Fibroblast of skin of right biceps (primary cell): ENCODE data around the gene CRY2.
A peak's percentile ranks its signal among the peaks of the same experiment; 100 is the strongest.
"Not testable (repeated sequence)": the region's sequence is repeated elsewhere in the genome, so short reads cannot be mapped to it uniquely, and the experiment has no call there.

ENCODE experiments used
- DNase-seq: peaks from one replicate; pipeline ENCODE4 v3.0.0-alpha.2; 2013

Gene CRY2

GRCh38 chr11:45900916-45901617, 53.8 kb downstream of the CRY2 start:
- no peak for DNase-seq

- DNase-seq: no peak
These were observed 54.4 kb downstream of the CRY2 start for GRCh38 chr11:45901626-45902025.

- DNase-seq: no peak
These were observed 55.4 kb downstream of the CRY2 start for GRCh38 chr11:45902452-45903380.

- DNase-seq: no peak
These were observed 57.1 kb downstream of the CRY2 start for GRCh38 chr11:45904309-45904915.

DNA sequence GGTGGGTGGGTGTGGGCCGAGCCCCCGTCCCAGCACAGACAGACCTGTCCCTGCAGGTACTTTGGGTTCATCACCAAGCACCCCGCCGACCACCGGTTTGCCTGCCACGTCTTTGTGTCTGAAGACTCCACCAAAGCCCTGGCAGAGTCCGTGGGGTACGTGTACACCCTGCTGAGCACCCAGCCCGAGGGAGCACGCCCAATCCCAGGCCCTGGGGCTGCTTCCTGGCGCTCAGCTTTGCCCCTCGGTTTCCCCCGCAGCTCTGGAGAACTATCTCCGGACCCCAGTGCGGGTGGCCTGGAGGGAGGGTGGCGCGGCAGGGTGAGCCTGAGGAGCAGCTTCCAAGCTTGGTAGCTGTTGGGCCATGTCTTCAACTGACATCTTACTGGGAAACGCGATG, 57.8 kb downstream of the CRY2 start:
- DNase-seq: no peak

GRCh38 chr11:45905576-45905975, 58.3 kb downstream of the CRY2 start:
- not testable (repeated sequence) for DNase-seq

DNA sequence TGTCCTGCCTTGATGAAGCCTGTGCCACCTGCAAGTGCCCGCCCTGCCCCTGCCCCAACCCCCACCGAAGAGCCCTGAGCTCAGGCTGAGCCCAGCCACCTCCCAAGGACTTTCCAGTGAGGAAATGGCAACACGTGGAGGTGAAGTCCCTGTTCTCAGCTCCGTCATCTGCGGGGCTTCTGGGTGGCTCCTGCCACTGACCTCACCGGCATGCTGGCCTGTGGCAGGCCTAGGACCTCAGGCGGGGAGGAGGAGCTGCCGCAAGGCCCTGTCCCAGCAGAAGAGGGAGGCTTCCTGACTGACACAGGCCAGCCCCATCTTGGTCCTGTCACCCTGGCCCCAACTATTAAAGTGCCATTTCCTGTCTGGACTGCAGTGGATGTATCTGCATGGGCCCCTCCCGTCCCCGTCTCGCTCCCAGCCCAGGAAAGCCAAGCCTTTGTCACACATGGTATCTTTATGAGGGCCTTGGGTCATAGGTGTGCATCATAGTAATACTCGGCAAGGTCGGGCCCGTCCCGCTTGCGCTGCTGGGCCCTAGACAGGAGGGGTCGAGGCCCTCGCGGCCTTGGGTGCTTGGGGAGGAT, 58.9 kb downstream of the CRY2 start:
- DNase-seq: no peak

DNA sequence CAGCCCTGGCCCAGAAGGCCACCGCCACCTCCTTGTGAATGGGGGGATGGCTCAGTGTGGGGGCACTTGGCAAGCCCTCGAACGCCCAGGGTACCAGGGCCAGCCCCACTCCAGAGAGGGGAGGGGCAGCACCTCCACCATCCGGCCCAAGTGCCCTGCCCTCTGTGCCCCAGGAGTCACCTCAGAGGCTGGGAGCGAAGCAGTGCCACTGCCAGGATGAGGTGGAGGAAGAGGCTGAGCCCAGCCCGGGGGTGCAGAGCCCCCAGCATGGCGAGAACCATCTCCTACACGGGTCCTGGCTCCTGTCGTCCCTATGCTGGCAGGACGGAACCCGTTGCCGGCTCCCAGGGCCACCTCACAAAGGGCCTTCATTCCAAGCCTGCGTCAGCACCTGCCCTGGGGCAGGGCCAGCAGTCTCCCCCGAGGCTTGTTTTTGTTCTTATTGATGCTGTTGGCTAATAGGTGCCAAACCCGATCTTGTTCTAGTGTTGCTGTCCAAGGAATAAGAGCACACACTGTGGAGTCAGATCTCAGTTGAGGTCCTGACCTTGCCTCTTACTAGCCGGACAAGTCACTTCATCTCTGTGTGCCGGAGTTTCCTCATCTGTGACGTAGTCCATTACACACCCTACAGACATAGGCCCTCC, 59.8 kb downstream of the CRY2 start, which contains the start of gene FREY1:
Gene FREY1, minus strand, starts transcription at position 307 of the 647 bp plus-strand sequence. Its CDS starts 26 bp downstream, at position 281.
- DNase-seq: no peak

GRCh38 chr11:45907911-45908370, 60.7 kb downstream of the CRY2 start:
- no peak for DNase-seq

DNA sequence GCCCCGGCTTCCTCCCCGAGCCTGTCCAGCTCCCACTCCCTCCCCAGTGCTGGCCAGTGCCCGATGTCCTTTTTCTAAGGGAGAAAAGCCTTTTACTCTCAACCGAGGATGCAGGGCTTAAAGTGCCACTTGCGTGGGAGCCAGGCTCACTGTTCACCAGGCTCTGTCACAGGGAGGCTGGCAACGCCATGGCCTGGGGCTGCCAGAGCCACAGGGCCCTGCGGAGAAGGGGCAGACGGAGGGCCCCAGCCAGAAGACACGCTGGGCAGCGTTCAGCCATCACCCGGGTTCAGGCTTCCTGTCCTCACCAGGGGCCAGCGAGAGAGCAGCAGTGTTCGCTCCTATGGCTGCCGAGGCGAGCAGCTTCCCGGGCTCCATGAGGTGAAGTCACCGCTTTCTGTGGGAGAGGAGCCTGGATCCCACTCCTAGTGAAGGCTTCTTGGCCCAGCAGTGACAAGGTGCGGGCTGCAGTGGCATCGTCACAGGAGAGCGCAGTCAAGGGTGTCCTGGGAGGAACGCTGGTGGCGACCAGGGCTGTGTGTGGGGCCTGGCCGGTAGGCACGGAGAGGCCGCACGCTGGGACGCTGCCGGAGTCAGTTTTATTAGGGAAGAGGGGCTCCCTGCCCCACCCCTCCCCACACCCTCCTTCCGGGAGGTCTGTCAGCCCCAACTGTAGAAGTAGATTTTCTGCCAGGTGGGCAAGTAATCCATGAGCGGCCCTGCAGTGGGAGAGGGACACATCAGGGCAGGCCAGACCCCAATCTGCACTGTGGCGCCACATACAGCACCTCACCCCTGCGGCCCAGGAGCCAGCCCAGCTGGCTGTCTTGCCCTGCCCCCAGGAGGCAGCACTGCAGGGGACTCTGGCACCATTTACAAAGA, 62.6 kb downstream of the CRY2 start:
- DNase-seq: no peak

DNA sequence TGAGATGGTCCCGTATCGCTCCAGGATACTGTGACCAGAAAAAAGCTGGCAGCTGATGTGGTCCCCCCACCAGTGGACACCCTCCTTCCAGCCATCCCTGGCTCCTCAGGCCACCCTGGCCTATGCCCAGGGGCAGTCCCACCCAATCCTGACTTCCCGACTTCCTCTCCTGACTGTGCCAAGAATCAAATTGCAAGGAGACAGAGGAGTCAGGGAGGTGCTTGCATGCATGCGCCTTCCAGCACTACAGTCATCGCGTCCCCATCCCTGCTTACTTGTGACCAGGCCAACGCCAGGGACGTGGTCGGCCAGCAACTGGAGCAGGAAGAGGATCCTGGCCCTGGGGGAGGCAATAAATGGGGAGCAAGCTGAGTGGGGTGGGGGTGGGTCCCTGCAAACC, 63.3 kb downstream of the CRY2 start:
- no peak for DNase-seq

DNA sequence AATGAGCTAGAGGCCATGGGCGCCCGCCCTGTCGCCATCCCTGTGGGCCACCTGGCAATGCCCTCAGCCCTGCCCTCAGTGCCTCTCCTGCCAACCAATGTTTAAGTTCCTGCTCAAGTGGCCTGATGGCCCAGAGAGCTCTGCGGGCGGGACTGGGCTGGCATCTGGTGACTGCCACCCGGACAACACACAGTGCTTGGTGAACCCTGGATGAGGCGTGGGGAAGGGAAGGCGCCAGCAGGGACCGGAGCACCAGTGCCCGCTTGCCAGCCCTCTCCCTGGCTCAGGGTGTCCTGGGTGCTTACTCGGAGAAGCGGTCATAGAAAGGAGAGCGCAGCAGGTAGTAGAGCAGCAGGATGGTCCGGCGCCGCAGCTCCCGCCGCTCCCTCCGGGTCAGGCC, 66.2 kb downstream of the CRY2 start:
- DNase-seq: no peak

- no peak for DNase-seq
These were observed 66.8 kb downstream of the CRY2 start for GRCh38 chr11:45913942-45914635.

DNA sequence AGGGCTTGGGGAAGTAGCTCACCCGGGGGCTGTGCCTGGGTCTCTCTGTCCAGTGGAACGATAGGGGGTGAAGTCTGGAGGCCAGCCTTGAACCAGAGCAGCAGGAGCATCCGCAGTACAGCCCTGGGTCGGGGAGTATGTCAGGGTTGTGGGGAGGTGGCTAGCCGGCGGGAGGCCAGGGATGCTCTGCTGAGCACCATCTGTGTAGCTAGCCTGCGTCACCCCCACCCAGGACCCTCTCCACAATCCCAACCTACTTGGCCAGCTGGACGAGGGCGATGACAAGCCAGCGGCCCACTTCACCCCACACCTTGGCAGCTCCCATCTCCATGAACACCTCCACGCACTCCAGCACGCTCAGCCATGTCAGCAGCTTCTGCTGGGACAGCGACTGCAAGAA, 68.2 kb downstream of the CRY2 start:
- DNase-seq: no peak

DNA sequence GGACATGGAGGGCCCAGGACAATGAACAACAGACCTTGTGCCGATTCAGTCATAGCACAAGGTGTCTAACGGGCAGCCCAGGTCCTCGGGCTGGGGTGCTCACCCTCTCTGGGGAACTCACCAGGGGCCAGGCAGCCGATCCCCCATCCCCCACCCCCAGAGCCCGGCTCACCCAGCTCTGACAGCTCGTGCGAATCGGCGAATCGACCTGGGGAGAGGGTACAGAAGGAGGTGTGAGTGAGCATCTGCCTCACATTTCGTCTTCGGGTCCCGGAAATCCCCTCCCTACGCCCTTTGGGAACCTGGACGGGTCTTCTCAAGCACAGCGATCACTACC, 70.0 kb downstream of the CRY2 start:
- no peak for DNase-seq

GRCh38 chr11:45917623-45918330, 70.5 kb downstream of the CRY2 start, which contains the start of gene PEX16:
Gene PEX16 (minus strand): TSS chr11:45917877. CDS start chr11:45917811, 66 bp downstream.
- DNase-seq: peak; percentile 99

DNA sequence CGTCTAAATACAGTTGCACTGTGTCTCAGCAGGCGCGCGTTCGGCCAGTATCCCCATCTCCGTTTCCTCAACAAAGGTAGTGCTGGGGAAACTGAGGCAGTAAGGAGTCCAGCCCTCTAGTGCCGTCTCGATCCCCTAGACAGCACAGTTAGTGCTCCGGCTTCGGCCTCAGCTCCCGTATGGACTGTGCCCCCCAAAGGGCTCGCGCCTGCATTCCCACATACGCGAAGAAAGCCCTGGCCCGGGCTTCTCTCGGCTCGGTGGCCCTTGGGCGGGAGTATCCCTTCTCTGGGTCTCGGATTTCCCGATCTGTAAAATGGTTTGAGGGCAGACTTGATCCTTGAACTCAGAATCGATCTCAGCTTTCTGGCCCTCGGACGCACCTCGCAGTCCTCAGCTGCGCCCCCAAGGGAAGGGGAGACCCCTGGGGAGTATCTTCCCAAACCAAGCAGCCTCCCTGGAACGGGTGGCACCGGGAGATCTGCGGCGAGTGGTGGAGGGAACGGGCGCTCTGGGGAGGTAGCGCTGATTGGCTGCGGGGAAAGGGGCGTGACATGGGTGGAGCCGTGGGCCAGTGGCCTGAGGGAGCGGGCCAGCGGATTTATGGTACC, 71.2 kb downstream of the CRY2 start:
- peak; percentile 67 for DNase-seq

DNA sequence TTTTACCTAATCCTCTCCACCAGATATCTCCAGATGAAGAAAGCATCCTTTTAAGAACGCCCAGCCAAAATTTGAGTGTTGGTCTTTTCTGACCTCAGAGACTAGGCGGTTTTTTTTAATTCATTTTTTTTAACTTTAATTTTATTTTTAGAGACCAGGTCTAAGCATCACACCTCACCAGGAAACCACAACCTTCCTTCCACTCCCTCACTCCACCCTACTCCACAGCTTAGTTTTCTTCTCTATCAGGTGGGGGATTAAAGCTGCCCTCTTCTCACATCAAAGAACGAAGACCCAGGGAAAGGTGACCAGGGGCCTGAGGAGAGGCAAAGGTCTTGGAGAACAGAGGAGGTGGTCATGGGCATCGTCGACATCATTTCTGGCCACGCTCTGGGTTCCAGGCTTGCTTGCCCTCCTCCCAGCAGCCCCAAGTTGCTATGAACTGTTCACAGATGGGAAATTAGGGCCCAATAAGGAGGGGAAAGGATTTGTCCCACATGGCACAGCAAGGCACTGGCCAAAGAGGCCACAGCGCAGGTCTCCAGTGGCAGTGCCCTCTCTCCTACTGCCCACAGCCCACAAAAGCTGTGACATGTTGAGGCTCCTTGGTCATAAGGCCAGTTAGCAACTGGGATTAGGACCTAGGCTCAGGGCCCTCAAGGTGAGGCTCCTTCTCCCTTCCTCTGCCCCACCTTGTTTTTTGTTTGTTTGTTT, 71.8 kb downstream of the CRY2 start:
- DNase-seq: no peak
